HepG2 (cell line): ENCODE measurements around the gene HYAL1. TPM values are rescaled to one million over a fixed set of nuclear protein-coding genes. Genes with fewer than 3 reads are reported as not detected.

Experiments used
- CAMTA2 ChIP-seq: sonication (generic); formaldehyde crosslinking; IDR thresholded peaks from 2 replicates; pipeline ENCODE4 v1.4.0; 2020; ENCODE audit warnings: mild to moderate bottlenecking, missing genetic modification reagents, borderline replicate concordance
- EED ChIP-seq: sonication (generic); formaldehyde crosslinking; IDR thresholded peaks from 2 replicates; pipeline ENCODE4 v1.5.0; 2020; ENCODE audit warnings: mild to moderate bottlenecking, missing genetic modification reagents
- FOXA1 ChIP-seq, 2 experiments: fragments of 450-650 bp in 1 of 2; sonication (generic) in 1 of 2; formaldehyde crosslinking in 1 of 2; IDR thresholded peaks; 2 replicates each; pipeline versions ENCODE4 v1.4.0 to v1.6.1; 2016 to 2020; ENCODE audit warnings: missing genetic modification reagents in 1 of 2
- LCORL ChIP-seq, 2 experiments: fragments of 450-650 bp in 1 of 2; sonication (generic) in 1 of 2; formaldehyde crosslinking in 1 of 2; IDR thresholded peaks; 2 replicates each; pipeline versions ENCODE4 v1.5.0 to v1.6.1; 2017 to 2020; ENCODE audit warnings: antibody characterized with exemption in 1 of 2, missing genetic modification reagents in 1 of 2
- NR3C1 ChIP-seq: sonication (generic); formaldehyde crosslinking; IDR thresholded peaks from 2 replicates; pipeline ENCODE4 v1.4.0; 2020; ENCODE audit warnings: missing genetic modification reagents
- PITX1 ChIP-seq: sonication (generic); formaldehyde crosslinking; IDR thresholded peaks from 2 replicates; pipeline ENCODE4 v1.5.1; 2020; ENCODE audit warnings: mild to moderate bottlenecking, missing genetic modification reagents
- SCMH1 ChIP-seq: sonication (generic); formaldehyde crosslinking; IDR thresholded peaks from 2 replicates; pipeline ENCODE4 v1.9.0; 2021; ENCODE audit warnings: missing genetic modification reagents, mild to moderate bottlenecking, borderline replicate concordance
- SMARCE1 ChIP-seq: fragments of 450-650 bp; IDR thresholded peaks from 2 replicates; pipeline ENCODE4 v1.6.1; 2017; ENCODE audit warnings: borderline replicate concordance
- TBX2 ChIP-seq: sonication (generic); formaldehyde crosslinking; IDR thresholded peaks from 2 replicates; pipeline ENCODE4 v1.5.0; 2020; ENCODE audit warnings: missing genetic modification reagents, mild to moderate bottlenecking, borderline replicate concordance
- ZFP36 ChIP-seq: fragments of 150-350 bp; IDR thresholded peaks from 2 replicates; pipeline ENCODE4 v1.6.1; 2018; ENCODE audit warnings: borderline replicate concordance, low read length, low read depth; ENCODE audit not compliant: partially characterized antibody
- ZFY ChIP-seq: sonication (generic); formaldehyde crosslinking; IDR thresholded peaks from 2 replicates; pipeline ENCODE4 v1.4.0; 2020; ENCODE audit warnings: missing genetic modification reagents
- ZNF333 ChIP-seq: sonication (generic); formaldehyde crosslinking; IDR thresholded peaks from 2 replicates; pipeline ENCODE4 v1.4.0; 2020; ENCODE audit warnings: mild to moderate bottlenecking, missing genetic modification reagents, borderline replicate concordance
- ZNF343 ChIP-seq: sonication (generic); formaldehyde crosslinking; IDR thresholded peaks from 2 replicates; pipeline ENCODE4 v1.4.0; 2020; ENCODE audit warnings: mild to moderate bottlenecking, missing genetic modification reagents
- ZNF530 ChIP-seq: sonication (generic); formaldehyde crosslinking; IDR thresholded peaks from 2 replicates; pipeline ENCODE4 v1.5.0; 2020; ENCODE audit warnings: low read depth, mild to moderate bottlenecking, missing genetic modification reagents
- polyA plus RNA-seq, 8 experiments: library from polyadenylated mRNA; depleted of rRNA in 3 of 8; stranded (reverse) in 7 of 8; unstranded in 1 of 8; fragments of >200 nt; fragmentation: Illumina TruSeq in 4 of 8; extraction: Trizol in 4 of 8; gene quantifications; 2 replicates each; pipeline versions ENCODE4 v1.2.1 to v1.2.3, GENCODE V29; 2011 to 2016; ENCODE audit warnings: low read depth in 4 of 8, missing spikeins in 1 of 8, mixed read lengths in 1 of 8; ENCODE audit not compliant: insufficient read depth in 1 of 8
- total RNA-seq, 5 experiments: library from RNA; depleted of rRNA; stranded (reverse); fragments of >200 nt; fragmentation: Illumina TruSeq; extraction: Trizol; gene quantifications; 2 replicates each; pipeline ENCODE4 v1.2.3, GENCODE V29; 2016; ENCODE audit warnings: low read depth in 1 of 5
- TF ChIP-seq, protein P1 (sequence below): IDR thresholded peaks from 2 replicates; pipeline ENCODE4 v1.4.0; 2020; ENCODE audit warnings: mild to moderate bottlenecking, missing genetic modification reagents
- TF ChIP-seq, protein P2 (sequence below): sonication (generic); formaldehyde crosslinking; IDR thresholded peaks from 2 replicates; pipeline ENCODE4 v1.9.0; 2021; ENCODE audit warnings: missing genetic modification reagents, borderline replicate concordance
- TF ChIP-seq, protein P3 (sequence below): sonication (generic); formaldehyde crosslinking; IDR thresholded peaks from 2 replicates; pipeline ENCODE4 v1.8.0; 2022; ENCODE audit warnings: missing genetic modification reagents, low read depth, mild to moderate bottlenecking, borderline replicate concordance
- TF ChIP-seq, protein P4 (sequence below): sonication (generic); formaldehyde crosslinking; IDR thresholded peaks from 2 replicates; pipeline ENCODE4 v1.4.0; 2020; ENCODE audit warnings: mild to moderate bottlenecking, missing genetic modification reagents, borderline replicate concordance
- TF ChIP-seq, protein P5 (sequence below): sonication (generic); formaldehyde crosslinking; IDR thresholded peaks from 2 replicates; pipeline ENCODE4 v1.4.0; 2020; ENCODE audit warnings: missing genetic modification reagents

The HYAL1 gene
- total and polyA plus RNA-seq, 2 of the 13 experiments (the other 11 are each of a cell fraction or from before 2014, with no cell fraction given): 76.5 to 193 TPM

DNA sequence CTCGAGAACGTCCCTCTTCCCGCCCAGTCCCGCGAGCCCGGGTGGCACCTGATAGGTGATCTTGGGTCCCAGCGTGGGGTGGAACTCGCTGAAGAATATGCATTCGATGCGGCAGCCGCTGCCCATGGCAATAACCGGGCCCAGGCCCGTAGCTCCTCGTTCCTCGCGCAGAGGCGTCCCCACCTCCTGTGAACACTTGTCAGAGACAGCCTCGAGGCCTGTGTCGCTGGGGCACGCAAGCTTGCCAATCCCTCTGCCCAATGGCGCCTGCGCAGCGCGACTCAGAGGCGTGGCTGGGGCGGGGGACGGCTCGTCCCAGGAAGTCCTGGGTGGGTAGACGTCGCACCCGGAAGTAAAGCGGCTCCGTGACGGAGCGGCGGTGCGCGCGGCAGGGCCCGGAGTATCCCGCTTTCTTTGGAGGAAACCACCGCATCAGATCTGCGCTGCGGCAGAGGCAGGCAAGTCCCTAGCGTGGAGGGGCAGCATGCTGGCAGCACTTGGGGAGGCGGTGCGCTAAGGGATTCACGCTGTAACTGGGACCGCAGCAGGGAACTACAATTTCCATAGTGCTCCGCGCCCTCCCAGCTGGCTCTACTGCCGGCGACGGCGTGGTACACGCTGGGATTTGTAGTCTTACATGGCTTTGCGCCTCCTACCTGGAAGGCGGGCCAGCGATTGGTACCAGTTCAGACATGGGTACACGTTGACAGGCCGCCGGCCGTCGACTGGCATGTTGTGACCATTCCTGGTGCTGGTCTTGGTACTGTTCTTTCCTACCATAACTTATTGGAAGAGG lies 47.4 kb upstream of the HYAL1 start, which contains the start of the genes CYB561D2 and NPRL2 (continued):
- TF ChIP-seq, protein P1, sequence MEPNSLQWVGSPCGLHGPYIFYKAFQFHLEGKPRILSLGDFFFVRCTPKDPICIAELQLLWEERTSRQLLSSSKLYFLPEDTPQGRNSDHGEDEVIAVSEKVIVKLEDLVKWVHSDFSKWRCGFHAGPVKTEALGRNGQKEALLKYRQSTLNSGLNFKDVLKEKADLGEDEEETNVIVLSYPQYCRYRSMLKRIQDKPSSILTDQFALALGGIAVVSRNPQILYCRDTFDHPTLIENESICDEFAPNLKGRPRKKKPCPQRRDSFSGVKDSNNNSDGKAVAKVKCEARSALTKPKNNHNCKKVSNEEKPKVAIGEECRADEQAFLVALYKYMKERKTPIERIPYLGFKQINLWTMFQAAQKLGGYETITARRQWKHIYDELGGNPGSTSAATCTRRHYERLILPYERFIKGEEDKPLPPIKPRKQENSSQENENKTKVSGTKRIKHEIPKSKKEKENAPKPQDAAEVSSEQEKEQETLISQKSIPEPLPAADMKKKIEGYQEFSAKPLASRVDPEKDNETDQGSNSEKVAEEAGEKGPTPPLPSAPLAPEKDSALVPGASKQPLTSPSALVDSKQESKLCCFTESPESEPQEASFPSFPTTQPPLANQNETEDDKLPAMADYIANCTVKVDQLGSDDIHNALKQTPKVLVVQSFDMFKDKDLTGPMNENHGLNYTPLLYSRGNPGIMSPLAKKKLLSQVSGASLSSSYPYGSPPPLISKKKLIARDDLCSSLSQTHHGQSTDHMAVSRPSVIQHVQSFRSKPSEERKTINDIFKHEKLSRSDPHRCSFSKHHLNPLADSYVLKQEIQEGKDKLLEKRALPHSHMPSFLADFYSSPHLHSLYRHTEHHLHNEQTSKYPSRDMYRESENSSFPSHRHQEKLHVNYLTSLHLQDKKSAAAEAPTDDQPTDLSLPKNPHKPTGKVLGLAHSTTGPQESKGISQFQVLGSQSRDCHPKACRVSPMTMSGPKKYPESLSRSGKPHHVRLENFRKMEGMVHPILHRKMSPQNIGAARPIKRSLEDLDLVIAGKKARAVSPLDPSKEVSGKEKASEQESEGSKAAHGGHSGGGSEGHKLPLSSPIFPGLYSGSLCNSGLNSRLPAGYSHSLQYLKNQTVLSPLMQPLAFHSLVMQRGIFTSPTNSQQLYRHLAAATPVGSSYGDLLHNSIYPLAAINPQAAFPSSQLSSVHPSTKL (CRISPR knock-in tag): peak; percentile 54; the same call in 1 of the 2 replicates
- TF ChIP-seq TBX2 (CRISPR knock-in tag): peak; percentile 93
- TF ChIP-seq, protein P2, sequence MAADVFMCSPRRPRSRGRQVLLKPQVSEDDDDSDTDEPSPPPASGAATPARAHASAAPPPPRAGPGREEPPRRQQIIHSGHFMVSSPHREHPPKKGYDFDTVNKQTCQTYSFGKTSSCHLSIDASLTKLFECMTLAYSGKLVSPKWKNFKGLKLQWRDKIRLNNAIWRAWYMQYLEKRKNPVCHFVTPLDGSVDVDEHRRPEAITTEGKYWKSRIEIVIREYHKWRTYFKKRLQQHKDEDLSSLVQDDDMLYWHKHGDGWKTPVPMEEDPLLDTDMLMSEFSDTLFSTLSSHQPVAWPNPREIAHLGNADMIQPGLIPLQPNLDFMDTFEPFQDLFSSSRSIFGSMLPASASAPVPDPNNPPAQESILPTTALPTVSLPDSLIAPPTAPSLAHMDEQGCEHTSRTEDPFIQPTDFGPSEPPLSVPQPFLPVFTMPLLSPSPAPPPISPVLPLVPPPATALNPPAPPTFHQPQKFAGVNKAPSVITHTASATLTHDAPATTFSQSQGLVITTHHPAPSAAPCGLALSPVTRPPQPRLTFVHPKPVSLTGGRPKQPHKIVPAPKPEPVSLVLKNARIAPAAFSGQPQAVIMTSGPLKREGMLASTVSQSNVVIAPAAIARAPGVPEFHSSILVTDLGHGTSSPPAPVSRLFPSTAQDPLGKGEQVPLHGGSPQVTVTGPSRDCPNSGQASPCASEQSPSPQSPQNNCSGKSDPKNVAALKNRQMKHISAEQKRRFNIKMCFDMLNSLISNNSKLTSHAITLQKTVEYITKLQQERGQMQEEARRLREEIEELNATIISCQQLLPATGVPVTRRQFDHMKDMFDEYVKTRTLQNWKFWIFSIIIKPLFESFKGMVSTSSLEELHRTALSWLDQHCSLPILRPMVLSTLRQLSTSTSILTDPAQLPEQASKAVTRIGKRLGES (CRISPR knock-in tag): peak; percentile 75; the same call in 1 of the 2 replicates
- TF ChIP-seq LCORL (IDR thresholded peaks at IDR 0.05): no peak
- peak; percentile 77 for TF ChIP-seq LCORL (CRISPR knock-in tag; IDR thresholded peaks at IDR 0.05)
- TF ChIP-seq, protein P3, sequence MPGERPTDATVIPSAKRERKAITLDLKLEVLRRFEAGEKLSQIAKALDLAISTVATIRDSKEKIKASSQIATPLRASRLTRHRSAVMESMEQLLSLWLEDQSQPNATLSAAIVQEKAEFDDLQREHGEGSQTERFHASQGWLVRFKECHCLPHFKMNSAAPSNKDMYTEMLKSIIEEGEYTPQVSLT (CRISPR knock-in tag): no peak
- TF ChIP-seq EED (CRISPR knock-in tag): peak; percentile 73; the same call in 1 of the 2 replicates
- TF ChIP-seq ZNF343 (CRISPR knock-in tag): peak; percentile 85; the same call in 1 of the 2 replicates
- TF ChIP-seq, protein P4, sequence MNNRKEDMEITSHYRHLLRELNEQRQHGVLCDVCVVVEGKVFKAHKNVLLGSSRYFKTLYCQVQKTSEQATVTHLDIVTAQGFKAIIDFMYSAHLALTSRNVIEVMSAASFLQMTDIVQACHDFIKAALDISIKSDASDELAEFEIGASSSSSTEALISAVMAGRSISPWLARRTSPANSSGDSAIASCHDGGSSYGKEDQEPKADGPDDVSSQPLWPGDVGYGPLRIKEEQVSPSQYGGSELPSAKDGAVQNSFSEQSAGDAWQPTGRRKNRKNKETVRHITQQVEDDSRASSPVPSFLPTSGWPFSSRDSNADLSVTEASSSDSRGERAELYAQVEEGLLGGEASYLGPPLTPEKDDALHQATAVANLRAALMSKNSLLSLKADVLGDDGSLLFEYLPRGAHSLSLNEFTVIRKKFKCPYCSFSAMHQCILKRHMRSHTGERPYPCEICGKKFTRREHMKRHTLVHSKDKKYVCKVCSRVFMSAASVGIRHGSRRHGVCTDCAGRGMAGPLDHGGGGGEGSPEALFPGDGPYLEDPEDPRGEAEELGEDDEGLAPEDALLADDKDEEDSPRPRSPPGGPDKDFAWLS (CRISPR knock-in tag): no peak
- no peak for TF ChIP-seq ZNF530
- no peak for TF ChIP-seq ZFP36
- TF ChIP-seq ZFY (CRISPR knock-in tag): peak; percentile 95
- TF ChIP-seq ZNF333 (CRISPR knock-in tag): peak; percentile 96
- TF ChIP-seq PITX1 (CRISPR knock-in tag): peak; percentile 87
- no peak for TF ChIP-seq SMARCE1
- TF ChIP-seq FOXA1 (IDR thresholded peaks at IDR 0.05): no peak
- no peak for TF ChIP-seq FOXA1 (CRISPR knock-in tag; IDR thresholded peaks at IDR 0.05)
- TF ChIP-seq, protein P5, sequence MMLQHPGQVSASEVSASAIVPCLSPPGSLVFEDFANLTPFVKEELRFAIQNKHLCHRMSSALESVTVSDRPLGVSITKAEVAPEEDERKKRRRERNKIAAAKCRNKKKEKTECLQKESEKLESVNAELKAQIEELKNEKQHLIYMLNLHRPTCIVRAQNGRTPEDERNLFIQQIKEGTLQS (CRISPR knock-in tag): peak; percentile 60; the same call in 1 of the 2 replicates
- no peak for TF ChIP-seq SCMH1 (CRISPR knock-in tag)
- TF ChIP-seq NR3C1 (CRISPR knock-in tag): no peak
- TF ChIP-seq CAMTA2 (CRISPR knock-in tag): peak; percentile 55; the same call in 1 of the 2 replicates
